Measurements from ENCODE around the gene COX6B1.
"Not testable (repeated sequence)": the region's sequence is repeated elsewhere in the genome, so short reads cannot be mapped to it uniquely, and the experiment has no call there.

Gene COX6B1

GRCh38 chr19:35669566-35669965 lies 21.4 kb downstream of the COX6B1 start:
- no peak for DNase-seq

GRCh38 chr19:35669974-35670373 lies 21.9 kb downstream of the COX6B1 start:
- DNase-seq: no peak

GRCh38 chr19:35670686-35671085 lies 22.6 kb downstream of the COX6B1 start:
- no peak for DNase-seq

GRCh38 chr19:35671818-35672217 lies 23.7 kb downstream of the COX6B1 start:
- DNase-seq: no peak

GRCh38 chr19:35673121-35673804 lies 25.1 kb downstream of the COX6B1 start:
- DNase-seq: no peak

- no peak for DNase-seq
Observed at GRCh38 chr19:35675589-35676140, 27.5 kb downstream of the COX6B1 start.

- no peak for DNase-seq
Observed at GRCh38 chr19:35689836-35690235, 41.7 kb downstream of the COX6B1 start.

GRCh38 chr19:35691106-35691505 lies 43.0 kb downstream of the COX6B1 start:
- DNase-seq: not testable (repeated sequence)

GRCh38 chr19:35692010-35692409 lies 43.9 kb downstream of the COX6B1 start:
- no peak for DNase-seq

- DNase-seq: no peak
Observed at GRCh38 chr19:35693422-35693821, 45.3 kb downstream of the COX6B1 start.

GRCh38 chr19:35693835-35694599 lies 45.9 kb downstream of the COX6B1 start:
- peak; percentile 80 for DNase-seq

GRCh38 chr19:35695895-35696422 lies 47.8 kb downstream of the COX6B1 start:
- DNase-seq: no peak

GRCh38 chr19:35696835-35697234 lies 48.7 kb downstream of the COX6B1 start:
- no peak for DNase-seq

GRCh38 chr19:35702223-35703012 lies 54.3 kb downstream of the COX6B1 start:
- peak; percentile 97 for DNase-seq

GRCh38 chr19:35703343-35703742 lies 55.2 kb downstream of the COX6B1 start:
- DNase-seq: no peak

GRCh38 chr19:35704218-35704617 lies 56.1 kb downstream of the COX6B1 start, which contains the start of gene ZBTB32:
TSS of gene ZBTB32 (plus strand) at chr19:35704558. CDS start at chr19:35714627, 10,069 bp downstream.
- no peak for DNase-seq
